ENCODE data around the gene GCDH. TPM values are rescaled to one million over a fixed set of nuclear protein-coding genes. Genes with fewer than 3 reads are reported as not detected.

The GCDH gene
- polyA plus RNA-seq, 3 donors = 33.9 to 42.9 (median 36.7) TPM

GRCh38 chr19:12937093-12937926 is 46.4 kb downstream of the GCDH start:
- DNase-seq = no peak

- DNase-seq = peak; percentile 100
Observed at GRCh38 chr19:12937927-12938778, 47.2 kb downstream of the GCDH start, which contains the start of gene CALR. CALR (plus strand) TSS chr19:12938609; CDS start chr19:12938680, 71 bp downstream.

GRCh38 chr19:12938779-12939601 is 48.0 kb downstream of the GCDH start:
- DNase-seq = no peak

- DNase-seq = no peak
Observed at GRCh38 chr19:12939975-12940423, 49.0 kb downstream of the GCDH start.

- no peak for DNase-seq
Observed at GRCh38 chr19:12940897-12941296, 49.9 kb downstream of the GCDH start.

- DNase-seq = no peak
Observed at GRCh38 chr19:12943437-12944044, 52.6 kb downstream of the GCDH start.

GRCh38 chr19:12944104-12944674 is 53.2 kb downstream of the GCDH start:
- DNase-seq = no peak

GRCh38 chr19:12945479-12946091 is 54.6 kb downstream of the GCDH start, which contains the start of gene RAD23A:
RAD23A (plus strand) TSS chr19:12945862; CDS start chr19:12945949, 87 bp downstream.
- DNase-seq = peak; percentile 97

- no peak for DNase-seq
Observed at GRCh38 chr19:12946092-12946721, 55.2 kb downstream of the GCDH start.

- no peak for DNase-seq
Observed at GRCh38 chr19:12946731-12947496, 56.0 kb downstream of the GCDH start.

- no peak for DNase-seq
Observed at GRCh38 chr19:12947702-12948611, 57.0 kb downstream of the GCDH start.

GRCh38 chr19:12948612-12949362 is 57.8 kb downstream of the GCDH start:
- DNase-seq = no peak

Other genes starting within 250 kb of the GCDH start
- 10 to 100 TPM; 31.3 to 41.3 (median 37.8) TPM for gene MAN2B1, start 224.4 kb upstream of the GCDH start, polyA plus RNA-seq (ENCODE audit: insufficient read length in 3 of 3)
- gene WDR83, start 224.4 kb upstream of the GCDH start, polyA plus RNA-seq (ENCODE audit: insufficient read length in 3 of 3) = 10 to 100 TPM; 19.7 to 27.9 (median 27.8) TPM
- 10 to 100 TPM; 83.0 to 91.7 (median 87.7) TPM for gene DHPS, start 209.3 kb upstream of the GCDH start, polyA plus RNA-seq (ENCODE audit: insufficient read length in 3 of 3)
- under 1 TPM in 2 of 3 donors, not detected in 1; 0.28 to 0.68 TPM for gene GNG14, start 203.2 kb upstream of the GCDH start, polyA plus RNA-seq (ENCODE audit: insufficient read length in 3 of 3)
- 10 to 100 TPM; 16.6 to 18.9 (median 18.3) TPM for gene FBXW9, start 194.5 kb upstream of the GCDH start, polyA plus RNA-seq (ENCODE audit: insufficient read length in 3 of 3)
- gene TNPO2, start 167.2 kb upstream of the GCDH start, polyA plus RNA-seq (ENCODE audit: insufficient read length in 3 of 3) = 10 to 100 TPM; 73.6 to 96.4 (median 81.7) TPM
- 100 to 1,000 TPM; 172 to 217 (median 201) TPM for gene TRIR, start 156.5 kb upstream of the GCDH start, polyA plus RNA-seq (ENCODE audit: insufficient read length in 3 of 3)
- 10 to 100 TPM; 86.8 to 98.0 (median 91.7) TPM for gene GET3, start 153.7 kb upstream of the GCDH start, polyA plus RNA-seq (ENCODE audit: insufficient read length in 3 of 3)
- gene BEST2, start 139.4 kb upstream of the GCDH start, polyA plus RNA-seq (ENCODE audit: insufficient read length in 3 of 3) = under 1 TPM in 1 of 3 donors, not detected in 2; 0.15 TPM
- gene HOOK2, start 115.6 kb upstream of the GCDH start, polyA plus RNA-seq (ENCODE audit: insufficient read length in 3 of 3) = 10 to 100 TPM; 48.8 to 89.5 (median 81.1) TPM
- 10 to 100 TPM; 19.6 to 28.7 (median 20.5) TPM for gene JUNB, start 99.7 kb upstream of the GCDH start, polyA plus RNA-seq (ENCODE audit: insufficient read length in 3 of 3)
- gene PRDX2, start 89.4 kb upstream of the GCDH start, polyA plus RNA-seq (ENCODE audit: insufficient read length in 3 of 3) = 100 to 1,000 TPM; 303 to 365 (median 345) TPM
- gene THSD8, start 89.1 kb upstream of the GCDH start, polyA plus RNA-seq (ENCODE audit: insufficient read length in 3 of 3) = 1 to 10 TPM; 4.4 to 5.8 (median 5.8) TPM
- gene RNASEH2A, start 84.6 kb upstream of the GCDH start, polyA plus RNA-seq (ENCODE audit: insufficient read length in 3 of 3) = 10 to 100 TPM; 28.8 to 48.4 (median 46.0) TPM
- gene RTBDN, start 56.6 kb upstream of the GCDH start, polyA plus RNA-seq (ENCODE audit: insufficient read length in 3 of 3) = not detected
- 1 to 10 TPM; 1.1 to 1.4 (median 1.3) TPM for gene MAST1, start 52.6 kb upstream of the GCDH start, polyA plus RNA-seq (ENCODE audit: insufficient read length in 3 of 3)
- gene DNASE2, start 9.7 kb upstream of the GCDH start, polyA plus RNA-seq (ENCODE audit: insufficient read length in 3 of 3) = 10 to 100 TPM in 1 of 3 donors, 1 to 10 TPM in 2; 8.1 to 11.1 (median 9.1) TPM
- under 1 TPM; 0.20 to 0.46 (median 0.45) TPM for gene KLF1, start 4.0 kb upstream of the GCDH start, polyA plus RNA-seq (ENCODE audit: insufficient read length in 3 of 3)
- 1 to 10 TPM; 2.4 to 6.2 (median 5.5) TPM for gene SYCE2, start 28.1 kb downstream of the GCDH start, polyA plus RNA-seq (ENCODE audit: insufficient read length in 3 of 3)
- gene FARSA, start 42.6 kb downstream of the GCDH start, polyA plus RNA-seq (ENCODE audit: insufficient read length in 3 of 3) = 10 to 100 TPM; 54.6 to 65.4 (median 62.1) TPM
- gene CALR, start 47.4 kb downstream of the GCDH start, polyA plus RNA-seq (ENCODE audit: insufficient read length in 3 of 3) = 1,000 to 10,000 TPM in 1 of 3 donors, 100 to 1,000 TPM in 2; 860 to 1,005 (median 871) TPM
- 10 to 100 TPM; 81.0 to 92.7 (median 89.6) TPM for gene RAD23A, start 54.7 kb downstream of the GCDH start, polyA plus RNA-seq (ENCODE audit: insufficient read length in 3 of 3)
- 10 to 100 TPM; 36.2 to 54.7 (median 42.6) TPM for gene GADD45GIP1, start 66.1 kb downstream of the GCDH start, polyA plus RNA-seq (ENCODE audit: insufficient read length in 3 of 3)
- gene DAND5, start 78.4 kb downstream of the GCDH start, polyA plus RNA-seq (ENCODE audit: insufficient read length in 3 of 3) = under 1 TPM; 0.06 to 0.22 (median 0.19) TPM
- 10 to 100 TPM; 14.8 to 19.2 (median 14.9) TPM for gene NFIX, start 104.3 kb downstream of the GCDH start, polyA plus RNA-seq (ENCODE audit: insufficient read length in 3 of 3)
- gene LYL1, start 211.7 kb downstream of the GCDH start, polyA plus RNA-seq (ENCODE audit: insufficient read length in 3 of 3) = 1 to 10 TPM; 5.2 to 7.7 (median 5.7) TPM
- 10 to 100 TPM; 35.0 to 43.9 (median 42.9) TPM for gene TRMT1, start 225.6 kb downstream of the GCDH start, polyA plus RNA-seq (ENCODE audit: insufficient read length in 3 of 3)
- 10 to 100 TPM; 29.1 to 38.3 (median 38.1) TPM for gene NACC1, start 227.1 kb downstream of the GCDH start, polyA plus RNA-seq (ENCODE audit: insufficient read length in 3 of 3)

Measured in renal pelvis (tissue), 4 donors.